HepG2 (cell line): ENCODE data around the gene TPM1. TPM values are rescaled to one million over a fixed set of nuclear protein-coding genes. Genes with fewer than 3 reads are reported as not detected.
A peak's percentile ranks its signal among the peaks of the same experiment; 100 is the strongest.

Experiments used
- ADNP ChIP-seq: sonication (generic); formaldehyde crosslinking; IDR thresholded peaks from 2 replicates; pipeline ENCODE4 v1.4.0; 2020; ENCODE audit warnings: missing genetic modification reagents
- HNF4A ChIP-seq: sonication (generic); formaldehyde crosslinking; IDR thresholded peaks from 2 replicates; pipeline ENCODE4 v1.4.0; 2020; ENCODE audit warnings: missing genetic modification reagents
- MED13 ChIP-seq: sonication (generic); formaldehyde crosslinking; IDR thresholded peaks from 2 replicates; pipeline ENCODE4 v1.5.0; 2020; ENCODE audit warnings: missing genetic modification reagents
- NBN ChIP-seq: fragments of 450-650 bp; conservative IDR thresholded peaks from 2 replicates; pipeline ENCODE4 v1.6.1; 2017
- NFKBIZ ChIP-seq: IDR thresholded peaks from 2 replicates; pipeline ENCODE4 v1.6.1; 2018; ENCODE audit warnings: missing genetic modification reagents, missing compliant biosample characterization
- NFYC ChIP-seq: IDR thresholded peaks from 2 replicates; pipeline ENCODE4 v1.6.1; 2016; ENCODE audit warnings: missing genetic modification reagents, missing compliant biosample characterization
- PCBP2 ChIP-seq: fragments of 200-400 bp; formaldehyde crosslinking; optimal IDR thresholded peaks from 2 replicates; pipeline ENCODE3; 2018; ENCODE audit warnings: low read length, low read depth; ENCODE audit not compliant: poor library complexity, severe bottlenecking
- PHF8 ChIP-seq: sonication (generic); formaldehyde crosslinking; IDR thresholded peaks from 2 replicates; pipeline ENCODE4 v1.5.0; 2020; ENCODE audit warnings: missing genetic modification reagents
- POGK ChIP-seq: sonication (generic); formaldehyde crosslinking; conservative IDR thresholded peaks from 2 replicates; pipeline ENCODE4 v1.8.0; 2022; ENCODE audit warnings: mild to moderate bottlenecking, moderate library complexity, missing genetic modification reagents
- SETDB1 ChIP-seq: sonication (generic); formaldehyde crosslinking; IDR thresholded peaks from 2 replicates; pipeline ENCODE4 v1.5.1; 2020; ENCODE audit warnings: missing genetic modification reagents, mild to moderate bottlenecking, borderline replicate concordance
- SNRNP70 ChIP-seq: fragments of 200-400 bp; formaldehyde crosslinking; IDR thresholded peaks from 2 replicates; pipeline ENCODE4 v1.6.1; 2017; ENCODE audit warnings: mild to moderate bottlenecking, low read depth, low read length, moderate library complexity
- TBP ChIP-seq: sonication (generic); formaldehyde crosslinking; IDR thresholded peaks from 2 replicates; pipeline ENCODE4 v1.5.0; 2020; ENCODE audit warnings: missing genetic modification reagents
- ZBTB33 ChIP-seq: sonication (generic); formaldehyde crosslinking; IDR thresholded peaks from 2 replicates; pipeline ENCODE4 v1.4.0; 2020; ENCODE audit warnings: missing genetic modification reagents
- ZNF556 ChIP-seq: sonication (generic); formaldehyde crosslinking; IDR thresholded peaks from 2 replicates; pipeline ENCODE4 v1.4.0; 2020; ENCODE audit warnings: mild to moderate bottlenecking, missing genetic modification reagents, borderline replicate concordance
- ZNF772 ChIP-seq: sonication (generic); formaldehyde crosslinking; IDR thresholded peaks from 2 replicates; pipeline ENCODE4 v1.5.0; 2020; ENCODE audit warnings: mild to moderate bottlenecking, missing genetic modification reagents
- polyA plus RNA-seq, 8 experiments: library from polyadenylated mRNA; depleted of rRNA in 3 of 8; stranded (reverse) in 7 of 8; unstranded in 1 of 8; fragments of >200 nt; fragmentation: Illumina TruSeq in 4 of 8; extraction: Trizol in 4 of 8; gene quantifications; 2 replicates each; pipeline versions ENCODE4 v1.2.1 to v1.2.3, GENCODE V29; 2011 to 2016; ENCODE audit warnings: low read depth in 4 of 8, missing spikeins in 1 of 8, mixed read lengths in 1 of 8; ENCODE audit not compliant: insufficient read depth in 1 of 8
- total RNA-seq, 5 experiments: library from RNA; depleted of rRNA; stranded (reverse); fragments of >200 nt; fragmentation: Illumina TruSeq; extraction: Trizol; gene quantifications; 2 replicates each; pipeline ENCODE4 v1.2.3, GENCODE V29; 2016; ENCODE audit warnings: low read depth in 1 of 5
- TF ChIP-seq, protein P1 (sequence below): sonication (generic); formaldehyde crosslinking; IDR thresholded peaks from 2 replicates; pipeline ENCODE4 v1.5.0; 2020; ENCODE audit warnings: mild to moderate bottlenecking, missing genetic modification reagents, borderline replicate concordance
- TF ChIP-seq, protein P2 (sequence below): sonication (generic); formaldehyde crosslinking; IDR thresholded peaks from 2 replicates; pipeline ENCODE4 v1.5.0; 2020; ENCODE audit warnings: missing genetic modification reagents, mild to moderate bottlenecking, borderline replicate concordance
- TF ChIP-seq, protein P3 (sequence below): sonication (generic); formaldehyde crosslinking; IDR thresholded peaks from 2 replicates; pipeline ENCODE4 v1.8.0; 2022; ENCODE audit warnings: missing genetic modification reagents, mild to moderate bottlenecking, borderline replicate concordance

Gene TPM1
- total and polyA plus RNA-seq, 2 of the 13 experiments (the other 11 are each of a cell fraction or from before 2014, with no cell fraction given) = 98.9 to 109 TPM

DNA sequence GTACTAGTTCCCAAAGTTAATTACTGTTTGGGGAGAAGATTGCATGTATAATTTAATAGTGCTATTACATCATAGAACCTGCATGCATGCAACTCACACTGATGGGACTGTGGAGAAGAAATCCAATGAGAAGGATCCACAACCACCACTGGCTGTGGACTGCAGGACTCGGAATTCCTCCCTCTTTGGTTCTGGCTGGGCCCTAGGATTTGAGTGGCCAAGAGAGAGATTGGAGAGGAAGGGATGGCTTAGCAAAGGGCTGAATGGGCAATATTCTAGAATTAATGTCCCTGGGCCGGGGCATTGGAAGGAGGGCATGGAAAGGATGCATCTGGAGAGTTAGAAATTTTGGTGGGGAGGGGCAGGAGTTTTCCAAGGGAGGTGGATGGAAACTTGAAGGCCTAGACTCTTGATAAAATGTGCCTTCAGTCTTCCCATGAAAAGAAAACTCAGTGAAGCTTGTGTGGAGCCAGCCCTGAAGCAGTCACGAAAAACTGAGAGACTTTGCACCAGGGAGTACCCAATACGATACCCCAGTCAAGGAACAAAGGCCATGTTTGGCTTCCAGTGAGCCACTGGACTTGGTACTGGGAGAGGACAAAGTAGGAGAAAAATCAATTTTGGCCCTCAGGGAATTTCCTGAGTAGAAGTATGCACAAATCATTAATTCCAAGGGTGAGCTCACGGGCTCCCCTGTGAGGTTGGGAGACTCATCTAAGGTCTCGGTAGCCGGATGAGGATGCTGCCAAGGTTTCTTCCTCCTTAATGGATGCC lies 31.4 kb upstream of the TPM1 start (continued):
- TF ChIP-seq, protein P1, sequence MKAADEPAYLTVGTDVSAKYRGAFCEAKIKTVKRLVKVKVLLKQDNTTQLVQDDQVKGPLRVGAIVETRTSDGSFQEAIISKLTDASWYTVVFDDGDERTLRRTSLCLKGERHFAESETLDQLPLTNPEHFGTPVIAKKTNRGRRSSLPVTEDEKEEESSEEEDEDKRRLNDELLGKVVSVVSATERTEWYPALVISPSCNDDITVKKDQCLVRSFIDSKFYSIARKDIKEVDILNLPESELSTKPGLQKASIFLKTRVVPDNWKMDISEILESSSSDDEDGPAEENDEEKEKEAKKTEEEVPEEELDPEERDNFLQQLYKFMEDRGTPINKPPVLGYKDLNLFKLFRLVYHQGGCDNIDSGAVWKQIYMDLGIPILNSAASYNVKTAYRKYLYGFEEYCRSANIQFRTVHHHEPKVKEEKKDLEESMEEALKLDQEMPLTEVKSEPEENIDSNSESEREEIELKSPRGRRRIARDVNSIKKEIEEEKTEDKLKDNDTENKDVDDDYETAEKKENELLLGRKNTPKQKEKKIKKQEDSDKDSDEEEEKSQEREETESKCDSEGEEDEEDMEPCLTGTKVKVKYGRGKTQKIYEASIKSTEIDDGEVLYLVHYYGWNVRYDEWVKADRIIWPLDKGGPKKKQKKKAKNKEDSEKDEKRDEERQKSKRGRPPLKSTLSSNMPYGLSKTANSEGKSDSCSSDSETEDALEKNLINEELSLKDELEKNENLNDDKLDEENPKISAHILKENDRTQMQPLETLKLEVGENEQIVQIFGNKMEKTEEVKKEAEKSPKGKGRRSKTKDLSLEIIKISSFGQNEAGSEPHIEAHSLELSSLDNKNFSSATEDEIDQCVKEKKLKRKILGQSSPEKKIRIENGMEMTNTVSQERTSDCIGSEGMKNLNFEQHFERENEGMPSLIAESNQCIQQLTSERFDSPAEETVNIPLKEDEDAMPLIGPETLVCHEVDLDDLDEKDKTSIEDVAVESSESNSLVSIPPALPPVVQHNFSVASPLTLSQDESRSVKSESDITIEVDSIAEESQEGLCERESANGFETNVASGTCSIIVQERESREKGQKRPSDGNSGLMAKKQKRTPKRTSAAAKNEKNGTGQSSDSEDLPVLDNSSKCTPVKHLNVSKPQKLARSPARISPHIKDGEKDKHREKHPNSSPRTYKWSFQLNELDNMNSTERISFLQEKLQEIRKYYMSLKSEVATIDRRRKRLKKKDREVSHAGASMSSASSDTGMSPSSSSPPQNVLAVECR (CRISPR knock-in tag) = peak; percentile 45; the same call in 1 of the 2 replicates
- TF ChIP-seq ZNF772 (CRISPR knock-in tag) = peak; percentile 46; the same call in 1 of the 2 replicates
- TF ChIP-seq NFKBIZ = no peak
- peak; percentile 100 for TF ChIP-seq HNF4A (CRISPR knock-in tag)
- TF ChIP-seq, protein P2, sequence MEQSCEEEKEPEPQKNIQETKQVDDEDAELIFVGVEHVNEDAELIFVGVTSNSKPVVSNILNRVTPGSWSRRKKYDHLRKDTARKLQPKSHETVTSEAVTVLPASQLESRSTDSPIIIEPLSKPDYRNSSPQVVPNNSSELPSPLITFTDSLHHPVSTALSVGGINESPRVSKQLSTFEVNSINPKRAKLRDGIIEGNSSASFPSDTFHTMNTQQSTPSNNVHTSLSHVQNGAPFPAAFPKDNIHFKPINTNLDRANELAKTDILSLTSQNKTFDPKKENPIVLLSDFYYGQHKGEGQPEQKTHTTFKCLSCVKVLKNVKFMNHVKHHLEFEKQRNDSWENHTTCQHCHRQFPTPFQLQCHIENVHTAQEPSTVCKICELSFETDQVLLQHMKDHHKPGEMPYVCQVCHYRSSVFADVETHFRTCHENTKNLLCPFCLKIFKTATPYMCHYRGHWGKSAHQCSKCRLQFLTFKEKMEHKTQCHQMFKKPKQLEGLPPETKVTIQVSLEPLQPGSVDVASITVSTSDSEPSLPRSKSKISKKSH (CRISPR knock-in tag) = no peak
- TF ChIP-seq, protein P3, sequence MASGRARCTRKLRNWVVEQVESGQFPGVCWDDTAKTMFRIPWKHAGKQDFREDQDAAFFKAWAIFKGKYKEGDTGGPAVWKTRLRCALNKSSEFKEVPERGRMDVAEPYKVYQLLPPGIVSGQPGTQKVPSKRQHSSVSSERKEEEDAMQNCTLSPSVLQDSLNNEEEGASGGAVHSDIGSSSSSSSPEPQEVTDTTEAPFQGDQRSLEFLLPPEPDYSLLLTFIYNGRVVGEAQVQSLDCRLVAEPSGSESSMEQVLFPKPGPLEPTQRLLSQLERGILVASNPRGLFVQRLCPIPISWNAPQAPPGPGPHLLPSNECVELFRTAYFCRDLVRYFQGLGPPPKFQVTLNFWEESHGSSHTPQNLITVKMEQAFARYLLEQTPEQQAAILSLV (CRISPR knock-in tag) = no peak
- TF ChIP-seq PCBP2 = no peak
- TF ChIP-seq NFYC (CRISPR knock-in tag) = no peak
- no peak for TF ChIP-seq TBP
- TF ChIP-seq ADNP (CRISPR knock-in tag) = no peak; the same call in 1 of the 2 replicates
- TF ChIP-seq POGK (CRISPR knock-in tag) = no peak
- TF ChIP-seq SETDB1 = no peak
- peak; percentile 58; the same call in 1 of the 2 replicates for TF ChIP-seq MED13 (CRISPR knock-in tag)
- TF ChIP-seq ZBTB33 (CRISPR knock-in tag) = peak; percentile 15; the same call in 1 of the 2 replicates
- TF ChIP-seq SNRNP70 = no peak
- TF ChIP-seq NBN = no peak
- TF ChIP-seq ZNF556 (CRISPR knock-in tag) = peak; percentile 53; the same call in 1 of the 2 replicates
- TF ChIP-seq PHF8 (CRISPR knock-in tag) = no peak
